K562 (cell line): ENCODE measurements around the gene SH3BP5. TPM values are rescaled to one million over a fixed set of nuclear protein-coding genes. Genes with fewer than 3 reads are reported as not detected.

Source experiments
- C11orf30 ChIP-seq: fragments of 450-650 bp; IDR thresholded peaks from 2 replicates; pipeline ENCODE4 v1.6.1; 2016; ENCODE audit warnings: low read depth, mild to moderate bottlenecking
- CEBPB ChIP-seq: fragments of 450-650 bp; IDR thresholded peaks from 2 replicates; pipeline ENCODE4 v1.6.1; 2016; ENCODE audit warnings: missing genetic modification characterization, missing compliant biosample characterization
- ELF4 ChIP-seq: fragments of 450-650 bp; formaldehyde crosslinking; IDR thresholded peaks from 2 replicates; pipeline ENCODE4 v1.4.0; 2022; ENCODE audit warnings: missing genetic modification characterization
- GTF2F1 ChIP-seq: IDR thresholded peaks from 2 replicates; pipeline ENCODE4 v1.6.1; 2011; ENCODE audit warnings: low read depth, low read length, improper control_type of control experiment
- HEY1 ChIP-seq: fragments of 250-450 bp; sonication (Bioruptor Pico); IDR thresholded peaks from 2 replicates; pipeline ENCODE4 v1.5.0; 2020; ENCODE audit warnings: mild to moderate bottlenecking, moderate library complexity, borderline replicate concordance
- HSF4 ChIP-seq: fragments of 250-450 bp; sonication (Bioruptor Pico); IDR thresholded peaks from 2 replicates; pipeline ENCODE4 v2.1.2; 2022; ENCODE audit warnings: mild to moderate bottlenecking, moderate library complexity, borderline replicate concordance
- KDM1A ChIP-seq, 2 experiments: fragments of 450-650 bp; IDR thresholded peaks; 2 replicates each; pipeline ENCODE4 v1.6.1; 2016; ENCODE audit warnings: mild to moderate bottlenecking in 2 of 2
- KLF13 ChIP-seq: fragments of 450-650 bp; IDR thresholded peaks from 2 replicates; pipeline ENCODE4 v1.6.1; 2016; ENCODE audit warnings: missing genetic modification characterization, low read depth, mild to moderate bottlenecking, missing compliant biosample characterization, moderate library complexity, borderline replicate concordance
- NR2C1 ChIP-seq, 2 experiments: fragments of 450-650 bp; IDR thresholded peaks; 2 replicates each; pipeline ENCODE4 v1.6.1; 2017; ENCODE audit warnings: mild to moderate bottlenecking in 2 of 2, antibody characterized with exemption in 1 of 2, inconsistent platforms in 1 of 2, missing compliant biosample characterization in 1 of 2, missing genetic modification characterization in 1 of 2
- PHF21A ChIP-seq: fragments of 450-650 bp; IDR thresholded peaks from 2 replicates; pipeline ENCODE4 v1.6.1; 2017; ENCODE audit warnings: low read depth, borderline replicate concordance
- POLR2A ChIP-seq: fragments of 450-650 bp; conservative IDR thresholded peaks from 2 replicates; pipeline ENCODE4 v1.6.1; 2016
- POU5F1 ChIP-seq: fragments of 150-350 bp; IDR thresholded peaks from 2 replicates; pipeline ENCODE4 v1.6.1; 2014; ENCODE audit warnings: borderline replicate concordance, low read length, low read depth, mild to moderate bottlenecking; ENCODE audit not compliant: partially characterized antibody
- PYGO2 ChIP-seq: fragments of 450-650 bp; IDR thresholded peaks from 2 replicates; pipeline ENCODE4 v1.6.1; 2016; ENCODE audit warnings: mild to moderate bottlenecking, missing genetic modification characterization, moderate library complexity, missing compliant biosample characterization
- RBM39 ChIP-seq: fragments of 200-400 bp; formaldehyde crosslinking; optimal IDR thresholded peaks from 2 replicates; pipeline ENCODE3; 2018; ENCODE audit warnings: low read depth, low read length
- XRCC5 ChIP-seq: fragments of 200-400 bp; formaldehyde crosslinking; IDR thresholded peaks from 2 replicates; pipeline ENCODE4 v1.6.1; 2017; ENCODE audit warnings: low read depth, mild to moderate bottlenecking, low read length
- ZNF436 ChIP-seq: fragments of 250-450, 450-650 bp; sonication (Bioruptor Pico); formaldehyde crosslinking; IDR thresholded peaks from 2 replicates; pipeline ENCODE4 v1.7.0; 2020; ENCODE audit warnings: mild to moderate bottlenecking
- ZNF445 ChIP-seq: fragments of 250-450 bp; sonication (Bioruptor Pico); IDR thresholded peaks from 2 replicates; pipeline ENCODE4 v1.4.0; 2020; ENCODE audit warnings: low read depth, mild to moderate bottlenecking, moderate library complexity
- ZNF584 ChIP-seq: fragments of 200-800 bp; sonication (Bioruptor generic); IDR thresholded peaks from 2 replicates; pipeline ENCODE4 v1.6.1; 2016; ENCODE audit warnings: low read depth, mild to moderate bottlenecking, missing genetic modification characterization, missing compliant biosample characterization
- ZNF586 ChIP-seq: fragments of 450-650 bp; formaldehyde crosslinking; conservative IDR thresholded peaks from 2 replicates; pipeline ENCODE4 v1.4.0; 2020; ENCODE audit warnings: mild to moderate bottlenecking, moderate library complexity
- ZNF644 ChIP-seq: fragments of 200-800 bp; sonication (Bioruptor generic); IDR thresholded peaks from 2 replicates; pipeline ENCODE4 v1.6.1; 2016; ENCODE audit warnings: low read depth, missing genetic modification characterization, missing compliant biosample characterization
- ZNF780A ChIP-seq: fragments of 250-450 bp; sonication (Bioruptor Pico); IDR thresholded peaks from 2 replicates; pipeline ENCODE4 v1.5.0; 2021; ENCODE audit warnings: mild to moderate bottlenecking
- polyA plus RNA-seq, 8 experiments: library from polyadenylated mRNA; depleted of rRNA in 4 of 8; stranded (reverse) in 5 of 8; unstranded in 3 of 8; fragments of >200 nt; fragmentation: Nextera tagmentation in 2 of 8; fragmentation: Illumina TruSeq in 1 of 8; extraction: Ambion mirVana in 2 of 8; extraction: Trizol in 1 of 8; gene quantifications; 2 replicates each; pipeline versions ENCODE4 v1.2.1 to v1.2.3, GENCODE V29; 2011 to 2014; ENCODE audit warnings: inconsistent platforms in 1 of 8, missing spikeins in 1 of 8
- total RNA-seq, 7 experiments: library from RNA; depleted of rRNA in 6 of 7; stranded (reverse); fragments of >200 nt in 6 of 7; fragmentation: Illumina TruSeq in 2 of 7; extraction: Trizol in 2 of 7; gene quantifications; 2 replicates each; pipeline versions ENCODE4 v1.2.1 to v1.2.3, GENCODE V29; 2011 to 2021; ENCODE audit warnings: low replicate concordance in 1 of 7
- TF ChIP-seq, protein P1 (sequence below): fragments of 250-450 bp; sonication (Bioruptor Pico); IDR thresholded peaks from 2 replicates; pipeline ENCODE4 v1.8.0; 2021; ENCODE audit warnings: moderate library complexity, mild to moderate bottlenecking, inconsistent platforms
- TF ChIP-seq, protein P2 (sequence below): sonication (generic); IDR thresholded peaks from 2 replicates; pipeline ENCODE4 v1.6.1; 2016
- TF ChIP-seq, protein P3 (sequence below): fragments of 450-650 bp; formaldehyde crosslinking; IDR thresholded peaks from 2 replicates; pipeline ENCODE4 v1.4.0; 2020; ENCODE audit warnings: mild to moderate bottlenecking, moderate library complexity

Gene SH3BP5
- total and polyA plus RNA-seq, 9 of the 15 experiments (the other 6 are each of a cell fraction or from before 2014, with no cell fraction given), result 2.9 to 29.0 (median 14.9) TPM

DNA sequence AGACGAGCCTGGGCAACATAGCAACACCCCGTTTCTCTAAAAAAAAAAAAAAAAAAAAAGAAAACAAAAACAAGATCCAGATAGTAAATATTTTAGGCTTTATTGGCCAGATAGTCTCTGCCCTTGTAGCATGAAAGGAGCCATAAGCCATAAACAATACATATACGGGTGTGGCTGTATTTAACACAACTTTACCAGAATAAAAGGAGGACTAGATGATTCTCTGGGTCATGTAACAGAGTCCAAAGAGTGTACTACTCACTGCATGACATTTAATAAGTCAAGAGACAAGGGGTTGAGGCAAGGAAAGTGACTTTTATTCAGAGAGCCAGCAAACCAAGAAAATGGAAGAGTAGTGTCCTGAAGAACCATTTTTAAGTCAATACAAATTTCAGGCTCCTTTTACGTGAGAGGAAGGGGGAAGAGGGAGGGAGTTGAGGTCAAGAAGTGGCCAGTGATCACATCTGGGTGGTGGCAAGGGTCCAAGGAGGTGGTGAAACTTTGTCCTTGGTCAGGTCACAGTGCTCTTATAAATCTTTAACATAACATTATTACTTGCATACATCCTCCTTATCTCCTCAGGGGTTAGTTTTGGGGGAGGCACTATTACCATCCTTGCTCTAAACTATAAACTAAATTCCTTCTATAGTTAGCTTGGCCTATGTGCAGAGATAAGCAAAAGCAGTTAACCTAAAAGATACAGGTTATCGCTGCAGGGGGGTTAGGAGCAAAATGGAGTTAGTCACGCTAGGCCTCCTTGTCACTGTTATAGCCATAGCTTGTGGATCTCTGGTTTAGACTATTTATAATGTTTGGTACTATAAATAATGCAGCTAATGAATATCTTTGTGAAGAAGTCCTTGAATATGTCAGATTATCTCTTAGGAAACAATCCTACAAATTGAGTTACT, 48.8 kb upstream of the SH3BP5 start (continued):
- TF ChIP-seq ZNF445 (CRISPR knock-in tag), result peak; percentile 73; the same call in 1 of the 2 replicates
- TF ChIP-seq PYGO2 (tag), result peak; percentile 82
- peak; percentile 91 for TF ChIP-seq HSF4 (CRISPR knock-in tag)
- TF ChIP-seq PHF21A, result no peak
- TF ChIP-seq, protein P1, sequence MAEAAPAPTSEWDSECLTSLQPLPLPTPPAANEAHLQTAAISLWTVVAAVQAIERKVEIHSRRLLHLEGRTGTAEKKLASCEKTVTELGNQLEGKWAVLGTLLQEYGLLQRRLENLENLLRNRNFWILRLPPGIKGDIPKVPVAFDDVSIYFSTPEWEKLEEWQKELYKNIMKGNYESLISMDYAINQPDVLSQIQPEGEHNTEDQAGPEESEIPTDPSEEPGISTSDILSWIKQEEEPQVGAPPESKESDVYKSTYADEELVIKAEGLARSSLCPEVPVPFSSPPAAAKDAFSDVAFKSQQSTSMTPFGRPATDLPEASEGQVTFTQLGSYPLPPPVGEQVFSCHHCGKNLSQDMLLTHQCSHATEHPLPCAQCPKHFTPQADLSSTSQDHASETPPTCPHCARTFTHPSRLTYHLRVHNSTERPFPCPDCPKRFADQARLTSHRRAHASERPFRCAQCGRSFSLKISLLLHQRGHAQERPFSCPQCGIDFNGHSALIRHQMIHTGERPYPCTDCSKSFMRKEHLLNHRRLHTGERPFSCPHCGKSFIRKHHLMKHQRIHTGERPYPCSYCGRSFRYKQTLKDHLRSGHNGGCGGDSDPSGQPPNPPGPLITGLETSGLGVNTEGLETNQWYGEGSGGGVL (CRISPR knock-in tag), result 0 out of 2 replicates have a peak, but pooled peaks have one; percentile 15
- 0 out of 2 replicates have a peak, but pooled peaks have one; percentile 26 for TF ChIP-seq CEBPB (tag)
- TF ChIP-seq ZNF584 (CRISPR knock-in tag), result peak; percentile 85
- no peak for TF ChIP-seq POU5F1
- TF ChIP-seq C11orf30, result no peak
- TF ChIP-seq ZNF586 (CRISPR knock-in tag), result 0 out of 2 replicates have a peak, but pooled peaks have one; percentile 24
- TF ChIP-seq, protein P2, sequence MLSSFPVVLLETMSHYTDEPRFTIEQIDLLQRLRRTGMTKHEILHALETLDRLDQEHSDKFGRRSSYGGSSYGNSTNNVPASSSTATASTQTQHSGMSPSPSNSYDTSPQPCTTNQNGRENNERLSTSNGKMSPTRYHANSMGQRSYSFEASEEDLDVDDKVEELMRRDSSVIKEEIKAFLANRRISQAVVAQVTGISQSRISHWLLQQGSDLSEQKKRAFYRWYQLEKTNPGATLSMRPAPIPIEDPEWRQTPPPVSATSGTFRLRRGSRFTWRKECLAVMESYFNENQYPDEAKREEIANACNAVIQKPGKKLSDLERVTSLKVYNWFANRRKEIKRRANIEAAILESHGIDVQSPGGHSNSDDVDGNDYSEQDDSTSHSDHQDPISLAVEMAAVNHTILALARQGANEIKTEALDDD, result peak; percentile 94
- no peak for TF ChIP-seq ZNF436
- no peak for TF ChIP-seq POLR2A
- TF ChIP-seq, protein P3, sequence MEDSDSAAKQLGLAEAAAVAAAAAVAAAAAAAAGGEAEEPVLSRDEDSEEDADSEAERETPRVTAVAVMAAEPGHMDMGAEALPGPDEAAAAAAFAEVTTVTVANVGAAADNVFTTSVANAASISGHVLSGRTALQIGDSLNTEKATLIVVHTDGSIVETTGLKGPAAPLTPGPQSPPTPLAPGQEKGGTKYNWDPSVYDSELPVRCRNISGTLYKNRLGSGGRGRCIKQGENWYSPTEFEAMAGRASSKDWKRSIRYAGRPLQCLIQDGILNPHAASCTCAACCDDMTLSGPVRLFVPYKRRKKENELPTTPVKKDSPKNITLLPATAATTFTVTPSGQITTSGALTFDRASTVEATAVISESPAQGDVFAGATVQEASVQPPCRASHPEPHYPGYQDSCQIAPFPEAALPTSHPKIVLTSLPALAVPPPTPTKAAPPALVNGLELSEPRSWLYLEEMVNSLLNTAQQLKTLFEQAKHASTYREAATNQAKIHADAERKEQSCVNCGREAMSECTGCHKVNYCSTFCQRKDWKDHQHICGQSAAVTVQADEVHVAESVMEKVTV (CRISPR knock-in tag), result peak; percentile 57; the same call in 1 of the 2 replicates
- TF ChIP-seq HEY1, result no peak
- TF ChIP-seq GTF2F1, result no peak
- TF ChIP-seq KDM1A (IDR thresholded peaks at IDR 0.05), result peak; percentile 26 to 54; a peak in 3 of 4 replicates
- TF ChIP-seq KLF13 (tag), result peak; percentile 66; the same call in 1 of the 2 replicates
- TF ChIP-seq RBM39, result no peak
- peak; percentile 93 for TF ChIP-seq ZNF644
- no peak for TF ChIP-seq ZNF780A
- peak; percentile 16; the same call in 1 of the 2 replicates for TF ChIP-seq ELF4
- TF ChIP-seq NR2C1 (IDR thresholded peaks at IDR 0.05), result no peak
- TF ChIP-seq NR2C1 (tag; IDR thresholded peaks at IDR 0.05), result peak; percentile 86
- no peak for TF ChIP-seq XRCC5
